Measurements from ENCODE around the gene PELO. TPM values are rescaled to one million over a fixed set of nuclear protein-coding genes. Genes with fewer than 3 reads are reported as not detected.

PELO gene
- total RNA-seq, 1 experiment from 2014 or later = 8.0 TPM

- Histone ChIP-seq H3K27ac (ENCODE audit: low read length) (no peak overlapping the region), H3K4me1 (ENCODE audit: low read length) (no peaks in the 10 kb centered on the region), H3K27me3 (ENCODE audit: low read length) (no peaks in the 10 kb centered on the region), H4K20me1 (ENCODE audit: insufficient read depth, low read depth, low read length) (no peaks in the 10 kb centered on the region), H3K4me3 (ENCODE audit: low read length) (no peak overlapping the region), H3K79me2 (ENCODE audit: low read length) (no peaks in the 10 kb centered on the region), H3K9ac (ENCODE audit: low read length) (no peak overlapping the region), H3K36me3 (ENCODE audit: insufficient read depth, low read length) (no peaks in the 10 kb centered on the region), H3K9me3 (ENCODE audit: low read length) (peaks cover 4% of the 10 kb centered on the region; the same call in 1 of the 2 replicates), H2AFZ (ENCODE audit: low read length) (no peak overlapping the region), H3K9me2 (replicated peaks; ENCODE audit: insufficient read depth, low read length) (no peaks in the 10 kb centered on the region), H3K4me2 (ENCODE audit: low read depth, low read length, poor library complexity, severe bottlenecking) (no peak overlapping the region)
- no peak for DNase-seq
These were observed 42.9 kb downstream of the PELO start for GRCh38 chr5:52830650-52831049.

GRCh38 chr5:52831786-52832511 is 44.2 kb downstream of the PELO start:
- no peak overlapping the region for H3K4me2 ChIP-seq (ENCODE audit: low read depth, low read length, poor library complexity, severe bottlenecking)
- H3K9me2 ChIP-seq (replicated peaks; ENCODE audit: insufficient read depth, low read length) = no peaks in the 10 kb centered on the region
- no peak overlapping the region for H3K4me3 ChIP-seq (ENCODE audit: low read length)
- H3K9me3 ChIP-seq (ENCODE audit: low read length) = peaks cover 4% of the 10 kb centered on the region; the same call in 1 of the 2 replicates
- no peaks in the 10 kb centered on the region for H4K20me1 ChIP-seq (ENCODE audit: insufficient read depth, low read depth, low read length)
- H3K4me1 ChIP-seq (ENCODE audit: low read length) = no peaks in the 10 kb centered on the region
- H2AFZ ChIP-seq (ENCODE audit: low read length) = no peak overlapping the region
- no peaks in the 10 kb centered on the region for H3K79me2 ChIP-seq (ENCODE audit: low read length)
- H3K27me3 ChIP-seq (ENCODE audit: low read length) = no peaks in the 10 kb centered on the region
- no peak for DNase-seq
- H3K27ac ChIP-seq (ENCODE audit: low read length) = no peak overlapping the region
- H3K36me3 ChIP-seq (ENCODE audit: insufficient read depth, low read length) = no peaks in the 10 kb centered on the region
- no peak overlapping the region for H3K9ac ChIP-seq (ENCODE audit: low read length)

GRCh38 chr5:52834320-52834719 is 46.6 kb downstream of the PELO start:
- no peaks in the 10 kb centered on the region for H3K4me1 ChIP-seq (ENCODE audit: low read length)
- no peaks in the 10 kb centered on the region for H3K9me2 ChIP-seq (replicated peaks; ENCODE audit: insufficient read depth, low read length)
- H3K4me2 ChIP-seq (ENCODE audit: low read depth, low read length, poor library complexity, severe bottlenecking) = no peak overlapping the region
- H3K36me3 ChIP-seq (ENCODE audit: insufficient read depth, low read length) = no peaks in the 10 kb centered on the region
- H4K20me1 ChIP-seq (ENCODE audit: insufficient read depth, low read depth, low read length) = no peaks in the 10 kb centered on the region
- H3K27ac ChIP-seq (ENCODE audit: low read length) = no peak overlapping the region
- no peaks in the 10 kb centered on the region for H3K27me3 ChIP-seq (ENCODE audit: low read length)
- H2AFZ ChIP-seq (ENCODE audit: low read length) = no peak overlapping the region
- H3K9ac ChIP-seq (ENCODE audit: low read length) = no peak overlapping the region
- no peak for DNase-seq
- H3K79me2 ChIP-seq (ENCODE audit: low read length) = no peaks in the 10 kb centered on the region
- H3K9me3 ChIP-seq (ENCODE audit: low read length) = no peaks in the 10 kb centered on the region
- H3K4me3 ChIP-seq (ENCODE audit: low read length) = no peak overlapping the region

DNA sequence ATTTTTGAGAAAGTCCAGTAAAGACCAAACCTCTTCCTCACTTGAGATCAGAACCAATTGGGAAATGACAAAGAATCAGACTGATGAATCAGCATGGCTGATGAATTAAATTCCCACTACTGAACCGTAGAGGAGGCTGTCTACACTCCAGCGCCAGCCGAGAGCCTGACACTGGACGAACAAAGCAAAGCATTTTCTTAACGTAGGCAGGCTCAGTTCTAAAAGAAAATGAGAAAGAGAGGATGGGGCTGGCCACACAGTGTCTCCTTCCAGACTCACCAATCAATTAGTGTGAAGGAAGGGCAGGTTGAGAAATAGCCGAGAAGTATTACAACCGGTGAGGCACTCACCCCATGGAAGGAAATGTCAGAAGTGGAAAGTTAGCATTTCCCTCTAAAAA is 49.4 kb downstream of the PELO start:
- no peak for DNase-seq
- Histone ChIP-seq H4K20me1 (ENCODE audit: insufficient read depth, low read depth, low read length) (no peaks in the 10 kb centered on the region), H3K79me2 (ENCODE audit: low read length) (no peaks in the 10 kb centered on the region), H2AFZ (ENCODE audit: low read length) (no peak overlapping the region), H3K9ac (ENCODE audit: low read length) (no peak overlapping the region), H3K4me2 (ENCODE audit: low read depth, low read length, poor library complexity, severe bottlenecking) (no peak overlapping the region), H3K4me1 (ENCODE audit: low read length) (0 out of 2 replicates have a peak, but pooled peaks cover under 1% of the 10 kb centered on the region), H3K27me3 (ENCODE audit: low read length) (no peaks in the 10 kb centered on the region), H3K9me3 (ENCODE audit: low read length) (no peaks in the 10 kb centered on the region), H3K4me3 (ENCODE audit: low read length) (no peak overlapping the region), H3K9me2 (replicated peaks; ENCODE audit: insufficient read depth, low read length) (no peaks in the 10 kb centered on the region), H3K27ac (ENCODE audit: low read length) (no peak overlapping the region), H3K36me3 (ENCODE audit: insufficient read depth, low read length) (no peaks in the 10 kb centered on the region)

Other genes with a start within 250 kb of the PELO start
- not detected in 2 replicates for gene ITGA1, start within 50 bp of the PELO start, total RNA-seq (2014; rRNA removed; shearing (Covaris generic); ENCODE audit: low replicate concordance)
- not detected in 2 replicates for gene ITGA2, start 201.4 kb downstream of the PELO start, total RNA-seq (2014; rRNA removed; shearing (Covaris generic); ENCODE audit: low replicate concordance)